Prostate gland (tissue), 2 donors: Measurements from ENCODE around the gene VIPR2. TPM values are rescaled to one million over a fixed set of nuclear protein-coding genes. Genes with fewer than 3 reads are reported as not detected.

Experiments
- DNase-seq: peaks from one replicate; pipeline ENCODE4 v3.0.0-alpha.2; 2019; ENCODE audit warnings: low spot score
- H3K27ac ChIP-seq, 2 donors: fragments of 200-600 bp; sonication (generic); 2 replicates each; pipeline ENCODE4 v1.5.1; 2017 to 2019
- H3K27me3 ChIP-seq: fragments of 200-600 bp; sonication (generic); replicated peaks from 2 replicates; pipeline ENCODE4 v1.5.1; 2019; ENCODE audit not compliant: insufficient read depth
- H3K36me3 ChIP-seq, 2 donors: fragments of 200-600 bp; sonication (generic); 1 replicate in 1 of 2; 2 replicates in 1 of 2; pipeline versions ENCODE4 v1.5.1 to v1.8.1; 2017 to 2019
- H3K4me1 ChIP-seq: fragments of 200-600 bp; sonication (generic); replicated peaks from 2 replicates; pipeline ENCODE4 v1.5.1; 2019
- H3K4me3 ChIP-seq, 2 donors: fragments of 200-600 bp; sonication (generic); 2 replicates each; pipeline ENCODE4 v1.5.1; 2017 to 2019
- H3K9me3 ChIP-seq: fragments of 200-600 bp; sonication (generic); 2 replicates; pipeline ENCODE4 v1.5.1; 2017
- POLR2A ChIP-seq: fragments of 450-650 bp; IDR thresholded peaks from one replicate; pipeline ENCODE4 v1.6.1; 2016; ENCODE audit warnings: antibody characterized with exemption, mild to moderate bottlenecking
- POLR2AphosphoS5 ChIP-seq: sonication (generic); formaldehyde crosslinking; IDR thresholded peaks from one replicate; pipeline ENCODE4 v1.6.1; 2017; ENCODE audit warnings: antibody characterized with exemption
- WGBS: methylation state at CpG from one replicate; pipeline ENCODE4 v1.1.5; 2018; 5-methylcytosine and 5-hydroxymethylcytosine counted together
- intact Hi-C: fragments of 100-400 bp; cut with DNase I; formaldehyde crosslinking; loops from one replicate; pipeline ENCODE4 v1.14.2; 2022
- total RNA-seq, 2 donors: library from RNA; depleted of rRNA; stranded (reverse); fragments of >200 nt; gene quantifications; one replicate each; pipeline ENCODE4 v1.1.0, GENCODE V29; 2016
- TF ChIP-seq, protein P1 (sequence below), 4 experiments: fragments of 200-600 bp in 2 of 4; fragments of 450-650 bp in 2 of 4; sonication (generic) in 2 of 4; IDR thresholded peaks; 1 replicate in 3 of 4; 2 replicates in 1 of 4; pipeline ENCODE4 v1.5.1; 2016 to 2019; ENCODE audit warnings: antibody characterized with exemption in 4 of 4, mild to moderate bottlenecking in 2 of 4, moderate library complexity in 2 of 4

VIPR2 gene
- total RNA-seq, 2 donors from 2014 or later, result 1.0 to 13.5 TPM

DNA sequence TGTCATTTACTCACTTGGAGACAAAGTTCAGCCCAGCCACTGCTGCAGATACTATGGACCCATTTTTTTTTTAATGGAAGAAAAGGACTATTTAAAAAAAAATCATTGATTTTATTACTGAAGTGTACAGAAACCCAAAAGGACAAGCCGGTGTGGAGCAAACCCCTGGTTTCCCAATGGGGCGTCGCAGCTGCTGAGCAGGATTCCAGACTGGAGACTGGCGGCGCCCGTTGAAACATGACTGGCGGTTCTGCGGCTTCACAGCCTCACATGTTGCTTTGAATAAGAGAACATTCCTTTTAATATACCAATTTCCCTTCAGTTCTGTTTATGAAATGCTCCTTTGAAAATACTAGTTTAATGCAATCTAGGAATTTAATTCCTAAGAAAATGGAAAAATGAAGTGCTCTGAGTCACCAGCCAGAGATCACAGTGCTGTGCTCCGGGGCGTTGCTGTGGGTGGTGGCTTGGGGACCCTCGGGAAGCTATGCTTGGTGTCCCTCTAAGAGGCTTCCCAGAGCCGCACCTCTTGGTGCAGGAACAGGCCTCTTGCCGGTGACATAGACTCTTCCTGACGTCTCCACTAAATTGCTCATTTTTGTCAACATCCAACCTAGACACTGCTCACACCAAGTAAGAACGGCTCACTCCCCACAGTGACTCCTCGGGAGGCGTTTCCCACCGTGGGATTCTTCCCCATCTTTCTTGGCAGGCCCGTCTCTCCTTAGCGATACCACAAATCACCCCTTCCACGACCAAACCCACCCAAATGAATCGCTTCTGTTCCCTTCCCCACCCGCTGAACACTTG is 12.0 kb upstream of the VIPR2 start:
- Histone ChIP-seq H3K4me3 (no peak overlapping the region), H3K4me1 (no peaks in the 10 kb centered on the region), H3K9me3 (no peaks in the 10 kb centered on the region), H3K27me3 (no peaks in the 10 kb centered on the region), H3K27ac (no peak overlapping the region), H3K36me3 (no peaks in the 10 kb centered on the region)
- 91% methylated on average over 23 of the region's 23 CpGs for WGBS
- DNase-seq, result no peak
- TF ChIP-seq, protein P1, sequence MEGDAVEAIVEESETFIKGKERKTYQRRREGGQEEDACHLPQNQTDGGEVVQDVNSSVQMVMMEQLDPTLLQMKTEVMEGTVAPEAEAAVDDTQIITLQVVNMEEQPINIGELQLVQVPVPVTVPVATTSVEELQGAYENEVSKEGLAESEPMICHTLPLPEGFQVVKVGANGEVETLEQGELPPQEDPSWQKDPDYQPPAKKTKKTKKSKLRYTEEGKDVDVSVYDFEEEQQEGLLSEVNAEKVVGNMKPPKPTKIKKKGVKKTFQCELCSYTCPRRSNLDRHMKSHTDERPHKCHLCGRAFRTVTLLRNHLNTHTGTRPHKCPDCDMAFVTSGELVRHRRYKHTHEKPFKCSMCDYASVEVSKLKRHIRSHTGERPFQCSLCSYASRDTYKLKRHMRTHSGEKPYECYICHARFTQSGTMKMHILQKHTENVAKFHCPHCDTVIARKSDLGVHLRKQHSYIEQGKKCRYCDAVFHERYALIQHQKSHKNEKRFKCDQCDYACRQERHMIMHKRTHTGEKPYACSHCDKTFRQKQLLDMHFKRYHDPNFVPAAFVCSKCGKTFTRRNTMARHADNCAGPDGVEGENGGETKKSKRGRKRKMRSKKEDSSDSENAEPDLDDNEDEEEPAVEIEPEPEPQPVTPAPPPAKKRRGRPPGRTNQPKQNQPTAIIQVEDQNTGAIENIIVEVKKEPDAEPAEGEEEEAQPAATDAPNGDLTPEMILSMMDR (IDR thresholded peaks at IDR 0.05), result no peak
- TF ChIP-seq POLR2AphosphoS5, result no peak
- no peak for TF ChIP-seq POLR2A
- intact Hi-C loops, result no loop called here

DNA sequence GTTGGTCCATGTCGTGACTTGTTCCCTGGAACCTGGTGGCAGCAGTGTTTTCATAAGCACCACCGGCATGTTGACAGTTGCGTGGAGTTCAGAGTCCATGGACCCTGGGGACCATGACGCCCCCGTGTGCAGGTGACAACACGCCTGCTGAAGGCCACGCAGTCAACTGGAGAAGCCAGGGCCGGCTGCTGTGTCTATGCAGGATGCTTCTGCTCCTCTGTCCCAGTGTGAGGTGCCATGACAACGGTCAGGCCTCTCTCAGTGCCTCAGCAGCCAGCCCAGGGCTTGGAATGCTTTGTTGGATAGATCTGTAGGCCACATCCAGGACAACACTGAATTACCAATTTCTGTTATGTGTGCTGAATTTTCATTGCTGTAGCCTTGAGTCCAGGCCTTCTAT is 10.7 kb upstream of the VIPR2 start:
- 46% methylated on average over 9 of the region's 9 CpGs for WGBS
- H3K27ac ChIP-seq, result no peak overlapping the region
- H3K9me3 ChIP-seq, result no peaks in the 10 kb centered on the region
- no peak for TF ChIP-seq POLR2A
- TF ChIP-seq, protein P1 (IDR thresholded peaks at IDR 0.05), result no peak
- TF ChIP-seq POLR2AphosphoS5, result no peak
- intact Hi-C loops, result no loop called here
- H3K27me3 ChIP-seq, result no peaks in the 10 kb centered on the region
- H3K4me3 ChIP-seq, result no peak overlapping the region
- no peak for DNase-seq
- no peaks in the 10 kb centered on the region for H3K4me1 ChIP-seq
- H3K36me3 ChIP-seq, result no peaks in the 10 kb centered on the region

DNA sequence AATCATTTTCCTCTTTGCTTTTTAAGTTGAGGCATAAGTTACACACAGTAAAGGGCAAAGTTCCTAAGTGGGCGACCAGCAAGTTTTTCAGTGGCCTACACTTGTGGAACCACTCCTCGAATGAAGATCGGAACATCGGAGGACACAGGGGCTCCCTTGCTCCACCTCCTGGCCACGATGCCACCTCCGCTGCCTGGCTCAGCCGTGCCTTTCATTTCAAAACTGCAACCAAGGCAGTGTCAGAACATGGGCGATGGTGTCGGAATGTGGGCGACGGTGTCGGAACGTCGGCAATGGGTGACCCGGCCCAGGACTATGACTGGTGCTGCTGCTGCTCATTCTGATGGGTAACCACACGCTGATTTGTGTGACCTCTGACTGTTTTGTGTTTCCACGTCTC is 9.6 kb upstream of the VIPR2 start:
- Histone ChIP-seq H3K4me1 (no peaks in the 10 kb centered on the region), H3K4me3 (no peak overlapping the region), H3K9me3 (no peaks in the 10 kb centered on the region), H3K27ac (no peak overlapping the region), H3K27me3 (no peaks in the 10 kb centered on the region), H3K36me3 (no peaks in the 10 kb centered on the region)
- intact Hi-C loops, result no loop called here
- 91% methylated on average over 17 of the region's 17 CpGs for WGBS
- no peak for DNase-seq
- TF ChIP-seq POLR2A (no peak), POLR2AphosphoS5 (no peak)
- TF ChIP-seq, protein P1 (IDR thresholded peaks at IDR 0.05), result no peak

DNA sequence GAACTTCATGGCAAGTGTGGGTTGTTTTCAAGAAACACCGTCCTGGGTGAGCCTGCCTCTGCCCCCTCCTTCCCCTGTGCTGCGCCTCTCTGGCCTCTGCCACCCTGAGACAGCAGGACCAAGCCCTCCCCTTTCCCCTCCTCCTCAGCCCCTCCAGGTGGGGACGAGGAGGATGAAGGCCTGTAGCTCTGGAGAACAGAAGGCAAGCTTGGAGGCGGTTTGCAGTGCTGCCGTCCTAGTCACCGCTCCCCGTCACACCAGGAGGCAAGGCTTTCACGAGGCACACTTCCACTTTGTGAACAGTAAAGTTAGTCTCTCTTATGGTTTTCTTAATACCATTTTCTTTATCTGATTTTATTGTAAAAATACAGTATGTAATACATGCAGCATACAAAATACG is 8.8 kb upstream of the VIPR2 start:
- Histone ChIP-seq H3K9me3 (no peaks in the 10 kb centered on the region), H3K27ac (no peak overlapping the region), H3K36me3 (no peaks in the 10 kb centered on the region), H3K4me3 (no peak overlapping the region), H3K4me1 (no peaks in the 10 kb centered on the region), H3K27me3 (no peaks in the 10 kb centered on the region)
- intact Hi-C loops, result no loop called here
- no peak for DNase-seq
- no peak for TF ChIP-seq POLR2AphosphoS5
- no peak for TF ChIP-seq POLR2A
- TF ChIP-seq, protein P1 (IDR thresholded peaks at IDR 0.05), result no peak
- WGBS, result 91% methylated on average over 9 of the region's 9 CpGs

DNA sequence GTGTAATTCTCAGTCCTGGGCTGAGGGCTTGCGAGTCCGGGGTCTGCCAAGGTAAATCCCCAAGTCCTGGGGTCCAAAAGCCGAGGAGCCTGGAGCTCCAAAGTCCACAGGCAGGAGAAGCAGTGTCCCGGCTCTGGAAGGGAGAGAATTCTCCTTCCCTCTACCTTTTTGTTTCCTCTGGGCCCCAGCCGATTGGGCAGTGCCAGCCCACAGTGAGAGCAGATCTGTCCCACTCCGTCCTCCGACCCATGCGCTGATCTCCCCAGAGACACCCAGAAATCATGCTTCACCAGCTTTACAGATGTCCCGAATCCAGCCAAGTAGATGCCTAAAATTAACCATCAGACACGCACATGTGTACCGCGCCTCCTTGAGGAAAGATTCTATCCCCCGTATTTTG is 8.1 kb upstream of the VIPR2 start:
- intact Hi-C loops, result no loop called here
- no peak overlapping the region for H3K4me3 ChIP-seq
- H3K9me3 ChIP-seq, result no peaks in the 10 kb centered on the region
- TF ChIP-seq POLR2A (no peak), POLR2AphosphoS5 (no peak)
- TF ChIP-seq, protein P1 (IDR thresholded peaks at IDR 0.05), result no peak
- 87% methylated on average over 13 of the region's 13 CpGs for WGBS
- H3K27ac ChIP-seq, result no peak overlapping the region
- no peaks in the 10 kb centered on the region for H3K27me3 ChIP-seq
- H3K36me3 ChIP-seq, result no peaks in the 10 kb centered on the region
- H3K4me1 ChIP-seq, result no peaks in the 10 kb centered on the region
- DNase-seq, result no peak
